GM12878 (cell line): ENCODE data around the gene ZDHHC14. TPM values are rescaled to one million over a fixed set of nuclear protein-coding genes. Genes with fewer than 3 reads are reported as not detected.

ENCODE experiments used
- ATAC-seq: fragments of 200-7000 bp; cut with Tn5 transposase; 3 replicates; pipeline ENCODE4 v1.9.1; 2020; ENCODE audit warnings: mild to moderate bottlenecking, moderate library complexity
- BruUV-seq: library from RNA; stranded (reverse); fragments of 400-500 nt; replicated peaks from 2 replicates; lab custom pipeline; 2021; lab: Mats Ljungman, UMichigan
- CTCF ChIA-PET: fragments of 300-600 bp; sonication (Branson Sonifier 250); formaldehyde crosslinking; extraction: SDS; loops from one replicate; lab custom pipeline; 2021; ENCODE audit warnings: inconsistent platforms; lab: Yijun Ruan, JAX
- POLR2A ChIA-PET: fragments of 350-600 bp; formaldehyde crosslinking; extraction: SDS; loops from one replicate; lab custom pipeline; 2021; ENCODE audit warnings: inconsistent platforms; lab: Charles Lee
- RAD21 ChIA-PET: fragments of 300-600 bp; sonication (Branson Sonifier 250); formaldehyde crosslinking; loops from one replicate; lab custom pipeline; 2023; ENCODE audit warnings: antibody characterized with exemption; ENCODE audit not compliant: unreplicated experiment; lab: Charles Lee
- SMC1A ChIA-PET: fragments of 300-600 bp; sonication (Branson Sonifier 250); formaldehyde crosslinking; loops from one replicate; lab custom pipeline; 2023; ENCODE audit not compliant: unreplicated experiment, uncharacterized antibody; lab: Charles Lee
- DNase-seq: peaks from one replicate; pipeline ENCODE4 v3.0.0-alpha.2; 2011; ENCODE audit warnings: low read depth, low spot score
- FAIRE-seq: peaks from 3 replicates; lab custom pipeline; 2011; peaks lifted over from hg19 to GRCh38; lab: Jason Lieb, UNC
- H2AFZ ChIP-seq: 2 replicates; pipeline ENCODE4 v1.6.0; 2011; ENCODE audit warnings: low read depth, low read length, control low read depth; ENCODE audit not compliant: control insufficient read depth
- H3K27ac ChIP-seq: 2 replicates; pipeline ENCODE4 v1.5.1; 2011; ENCODE audit warnings: control low read depth; ENCODE audit not compliant: control insufficient read depth, insufficient read depth
- H3K27me3 ChIP-seq, 2 experiments: replicated peaks in 1 of 2; 2 replicates each; pipeline versions ENCODE4 v1.6.0 to v1.6.1; 2011; ENCODE audit warnings: low read length in 1 of 2; ENCODE audit not compliant: control insufficient read depth in 2 of 2, insufficient read depth in 2 of 2
- H3K36me3 ChIP-seq, 2 experiments: 2 replicates each; pipeline ENCODE4 v1.5.1; 2011; ENCODE audit warnings: low read length in 1 of 2; ENCODE audit not compliant: control insufficient read depth in 2 of 2, insufficient read depth in 2 of 2
- H3K4me1 ChIP-seq: 2 replicates; pipeline ENCODE4 v1.6.1; 2011; ENCODE audit warnings: mild to moderate bottlenecking, low read length, moderate library complexity, mixed read lengths; ENCODE audit not compliant: control insufficient read depth, insufficient read depth
- H3K4me2 ChIP-seq: 2 replicates; pipeline ENCODE4 v1.6.0; 2011; ENCODE audit warnings: control low read depth; ENCODE audit not compliant: control insufficient read depth, insufficient read depth
- H3K4me3 ChIP-seq: fragments of 200-600 bp; sonication (generic); 2 replicates; pipeline ENCODE4 v1.5.1; 2016
- H3K79me2 ChIP-seq: 2 replicates; pipeline ENCODE4 v1.6.0; 2011; ENCODE audit warnings: low read length; ENCODE audit not compliant: control insufficient read depth, insufficient read depth
- H3K9ac ChIP-seq: 2 replicates; pipeline ENCODE4 v1.8.0; 2011; ENCODE audit warnings: low read length, control low read depth, mixed read lengths; ENCODE audit not compliant: control insufficient read depth, insufficient read depth
- H3K9me3 ChIP-seq: replicated peaks from 3 replicates; pipeline ENCODE4 v1.5.1; 2011; ENCODE audit warnings: mild to moderate bottlenecking, low read length; ENCODE audit not compliant: control insufficient read depth, insufficient read depth
- H4K20me1 ChIP-seq: 2 replicates; pipeline ENCODE4 v1.6.0; 2011; ENCODE audit not compliant: control insufficient read depth, insufficient read depth
- CREM ChIP-seq: IDR thresholded peaks from 2 replicates; pipeline ENCODE4 v1.6.1; 2014; ENCODE audit warnings: antibody characterized with exemption, low read depth
- HDAC6 ChIP-seq: fragments of 200-600 bp; sonication (generic); IDR thresholded peaks from one replicate; pipeline ENCODE4 v1.8.0; 2017; ENCODE audit warnings: antibody characterized with exemption; ENCODE audit not compliant: unreplicated experiment
- IRF4 ChIP-seq: IDR thresholded peaks from 2 replicates; pipeline ENCODE4 v1.6.1; 2011; ENCODE audit warnings: low read depth, low read length
- IRF5 ChIP-seq: fragments of 450-650 bp; IDR thresholded peaks from 2 replicates; pipeline ENCODE4 v1.6.1; 2017; ENCODE audit warnings: borderline replicate concordance
- JUNB ChIP-seq: IDR thresholded peaks from 2 replicates; pipeline ENCODE4 v1.6.1; 2016; ENCODE audit warnings: antibody characterized with exemption, mild to moderate bottlenecking
- KAT2A ChIP-seq: conservative IDR thresholded peaks from 2 replicates; pipeline ENCODE4 v1.6.1; 2011; ENCODE audit warnings: low read depth, low read length; ENCODE audit not compliant: control insufficient read depth
- KDM1A ChIP-seq: fragments of 200-600 bp; sonication (generic); IDR thresholded peaks from 2 replicates; pipeline ENCODE4 v1.6.1; 2016; ENCODE audit warnings: borderline replicate concordance
- MEF2A ChIP-seq: IDR thresholded peaks from 2 replicates; pipeline ENCODE4 v1.6.1; 2011; ENCODE audit warnings: low read depth, mild to moderate bottlenecking, low read length, moderate library complexity; ENCODE audit not compliant: insufficient read depth
- NR2C2 ChIP-seq: IDR thresholded peaks from 2 replicates; pipeline ENCODE4 v1.6.1; 2011; ENCODE audit warnings: borderline replicate concordance, low read depth; ENCODE audit not compliant: control insufficient read depth, insufficient read length
- NRF1 ChIP-seq: conservative IDR thresholded peaks from 2 replicates; pipeline ENCODE4 v1.6.1; 2011; ENCODE audit warnings: mild to moderate bottlenecking, low read depth, low read length, improper control_type of control experiment
- PAX8 ChIP-seq: fragments of 450-650 bp; IDR thresholded peaks from 2 replicates; pipeline ENCODE4 v1.6.1; 2017; ENCODE audit warnings: mild to moderate bottlenecking, moderate library complexity
- PML ChIP-seq: IDR thresholded peaks from 2 replicates; pipeline ENCODE4 v1.6.1; 2012; ENCODE audit warnings: low read length, inconsistent platforms
- POLR2AphosphoS5 ChIP-seq: IDR thresholded peaks from 2 replicates; pipeline ENCODE4 v1.6.1; 2011; ENCODE audit warnings: mild to moderate bottlenecking, low read length, inconsistent platforms
- ZNF217 ChIP-seq: fragments of 450-650 bp; IDR thresholded peaks from 2 replicates; pipeline ENCODE4 v1.6.1; 2017; ENCODE audit warnings: antibody characterized with exemption, mild to moderate bottlenecking
- ZSCAN29 ChIP-seq: fragments of 450-650 bp; IDR thresholded peaks from 2 replicates; pipeline ENCODE4 v1.6.1; 2017; ENCODE audit warnings: mild to moderate bottlenecking, moderate library complexity
- WGBS: methylation state at CpG from one replicate; pipeline ENCODE4 v1.1.6; 2016; ENCODE audit warnings: low lambda C conversion rate; ENCODE audit not compliant: insufficient replicate concordance, insufficient coverage; ENCODE audit errors: missing lambda C conversion rate; 5-methylcytosine and 5-hydroxymethylcytosine counted together
- in situ Hi-C: fragments of 300-500 bp; cut with MboI; formaldehyde crosslinking; loops from 9 replicates; pipeline ENCODE4 v1.14.3; 2018; ENCODE audit warnings: mixed read lengths
- intact Hi-C: fragments of 100-400 bp; cut with micrococcal nuclease; formaldehyde crosslinking; loops from one replicate; pipeline ENCODE4 v1.14.2; 2022; ENCODE audit not compliant: unreplicated experiment
- polyA plus RNA-seq, 11 experiments: library from polyadenylated mRNA; depleted of rRNA in 4 of 11; unstranded in 6 of 11; stranded (reverse) in 5 of 11; fragments of >200 nt; fragmentation: Nextera tagmentation in 4 of 11; fragmentation: Illumina TruSeq in 1 of 11; extraction: Ambion mirVana in 4 of 11; extraction: Trizol in 1 of 11; gene quantifications; 1 replicate in 1 of 11; 2 replicates in 10 of 11; pipeline versions ENCODE4 v1.2.1 to v1.2.3, GENCODE V29; 2011 to 2016; ENCODE audit warnings: inconsistent platforms in 2 of 11, missing spikeins in 2 of 11, low read depth in 1 of 11
- total RNA-seq, 4 experiments: library from RNA; depleted of rRNA in 3 of 4; stranded (reverse); fragments of >200 nt in 3 of 4; fragmentation: Illumina TruSeq in 1 of 4; extraction: Trizol in 1 of 4; gene quantifications; 2 replicates each; pipeline versions ENCODE4 v1.2.1 to v1.2.3, GENCODE V29; 2013 to 2021

Gene ZDHHC14
- total and polyA plus RNA-seq, 10 of the 15 experiments (the other 5 are each of a cell fraction or from before 2014, with no cell fraction given), result 0.15 to 16.0 (median 0.76) TPM; not detected in 1

- Histone ChIP-seq H3K27ac (no peak overlapping the region), H3K9ac (no peak overlapping the region), H2AFZ (no peak overlapping the region), H3K4me2 (no peak overlapping the region), H3K4me3 (no peak overlapping the region), H4K20me1 (no peaks in the 10 kb centered on the region), H3K27me3 (no peaks in the 10 kb centered on the region), H3K4me1 (peaks cover 29% of the 10 kb centered on the region), H3K79me2 (no peaks in the 10 kb centered on the region), H3K9me3 (peaks cover 2% of the 10 kb centered on the region), H3K36me3 (no peaks in the 10 kb centered on the region)
- ChIA-PET CTCF (interaction anchor here (0.5 to 4.0 kb wide), 9 partner anchors 9 to 253 kb away, joined by 3 to 42 read pairs (median 13); partner anchors contain the start of gene TMEM242), RAD21 (interaction anchor here (1.5 to 5.2 kb wide), 9 partner anchors 9 to 254 kb away, joined by 4 to 121 read pairs (median 17); partner anchors contain the start of gene TMEM242), SMC1A (interaction anchor here (1.0 to 17.5 kb wide), 12 partner anchors 8 to 184 kb away, joined by 3 to 431 read pairs (median 5); no protein-coding TSS in a partner anchor), POLR2A (interaction anchor here (0.9 to 1.9 kb wide), 5 partner anchors 13 to 203 kb away, joined by 3 to 5 read pairs (median 4); no protein-coding TSS in a partner anchor)
- in situ Hi-C loops, result no loop called here
- TF ChIP-seq NR2C2, result no peak
- TF ChIP-seq NRF1, result no peak
- no peak for TF ChIP-seq JUNB
- no peak for TF ChIP-seq IRF5
- no peak for TF ChIP-seq CREM
- no peak for TF ChIP-seq KDM1A
- no peak for TF ChIP-seq PAX8
- no peak for TF ChIP-seq ZNF217
- no peak for TF ChIP-seq PML
- TF ChIP-seq IRF4, result no peak
- TF ChIP-seq HDAC6, result no peak
- no peak for TF ChIP-seq KAT2A
- TF ChIP-seq POLR2AphosphoS5, result no peak
- no peak for TF ChIP-seq MEF2A
- no peak for TF ChIP-seq ZSCAN29
- 100% methylated on average over 1 of the region's 1 CpG for WGBS
- FAIRE-seq (no peak), DNase-seq (no peak), ATAC-seq (no peak)
- intact Hi-C loops, result no loop called here
- BruUV-seq, result no TSS peak
Measured at GRCh38 chr6:157568702-157569101, 187.7 kb downstream of the ZDHHC14 start.
